GM12872 (cell line): ENCODE measurements around the gene SLC25A34.

ENCODE experiments used
- TF ChIP-seq, protein P1 (sequence below): IDR thresholded peaks from 3 replicates; pipeline ENCODE4 v1.5.1; 2011; ENCODE audit warnings: low read depth, mild to moderate bottlenecking, low read length, moderate library complexity; ENCODE audit not compliant: insufficient read depth

The SLC25A34 gene

DNA sequence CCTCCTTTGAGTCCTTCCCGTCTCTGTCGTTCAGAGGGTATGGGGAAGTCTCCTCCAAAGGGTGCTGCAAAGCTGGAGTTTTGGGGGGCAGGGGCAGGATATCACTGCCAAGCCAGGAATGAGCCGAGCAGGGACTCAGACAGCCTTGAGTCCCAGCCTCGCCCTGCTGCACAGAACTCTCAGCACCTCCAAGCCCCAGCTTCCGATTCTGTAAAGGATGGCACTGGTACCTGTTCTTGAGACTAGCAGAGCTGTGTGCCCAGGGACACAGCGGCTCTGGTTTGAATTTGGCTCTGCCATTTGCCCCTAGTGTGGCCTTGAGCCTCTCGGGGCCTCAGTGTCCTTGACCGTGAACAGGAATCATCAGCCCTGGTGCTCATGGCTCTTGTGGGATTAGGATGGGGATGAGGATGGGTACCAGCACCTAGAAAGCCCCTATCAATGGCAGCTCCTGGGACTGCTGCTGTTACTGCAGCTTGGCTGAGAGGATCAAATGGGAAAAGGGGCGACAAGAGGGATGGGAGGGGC, 21.0 kb downstream of the SLC25A34 start:
- TF ChIP-seq, protein P1, sequence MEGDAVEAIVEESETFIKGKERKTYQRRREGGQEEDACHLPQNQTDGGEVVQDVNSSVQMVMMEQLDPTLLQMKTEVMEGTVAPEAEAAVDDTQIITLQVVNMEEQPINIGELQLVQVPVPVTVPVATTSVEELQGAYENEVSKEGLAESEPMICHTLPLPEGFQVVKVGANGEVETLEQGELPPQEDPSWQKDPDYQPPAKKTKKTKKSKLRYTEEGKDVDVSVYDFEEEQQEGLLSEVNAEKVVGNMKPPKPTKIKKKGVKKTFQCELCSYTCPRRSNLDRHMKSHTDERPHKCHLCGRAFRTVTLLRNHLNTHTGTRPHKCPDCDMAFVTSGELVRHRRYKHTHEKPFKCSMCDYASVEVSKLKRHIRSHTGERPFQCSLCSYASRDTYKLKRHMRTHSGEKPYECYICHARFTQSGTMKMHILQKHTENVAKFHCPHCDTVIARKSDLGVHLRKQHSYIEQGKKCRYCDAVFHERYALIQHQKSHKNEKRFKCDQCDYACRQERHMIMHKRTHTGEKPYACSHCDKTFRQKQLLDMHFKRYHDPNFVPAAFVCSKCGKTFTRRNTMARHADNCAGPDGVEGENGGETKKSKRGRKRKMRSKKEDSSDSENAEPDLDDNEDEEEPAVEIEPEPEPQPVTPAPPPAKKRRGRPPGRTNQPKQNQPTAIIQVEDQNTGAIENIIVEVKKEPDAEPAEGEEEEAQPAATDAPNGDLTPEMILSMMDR, result no peak

DNA sequence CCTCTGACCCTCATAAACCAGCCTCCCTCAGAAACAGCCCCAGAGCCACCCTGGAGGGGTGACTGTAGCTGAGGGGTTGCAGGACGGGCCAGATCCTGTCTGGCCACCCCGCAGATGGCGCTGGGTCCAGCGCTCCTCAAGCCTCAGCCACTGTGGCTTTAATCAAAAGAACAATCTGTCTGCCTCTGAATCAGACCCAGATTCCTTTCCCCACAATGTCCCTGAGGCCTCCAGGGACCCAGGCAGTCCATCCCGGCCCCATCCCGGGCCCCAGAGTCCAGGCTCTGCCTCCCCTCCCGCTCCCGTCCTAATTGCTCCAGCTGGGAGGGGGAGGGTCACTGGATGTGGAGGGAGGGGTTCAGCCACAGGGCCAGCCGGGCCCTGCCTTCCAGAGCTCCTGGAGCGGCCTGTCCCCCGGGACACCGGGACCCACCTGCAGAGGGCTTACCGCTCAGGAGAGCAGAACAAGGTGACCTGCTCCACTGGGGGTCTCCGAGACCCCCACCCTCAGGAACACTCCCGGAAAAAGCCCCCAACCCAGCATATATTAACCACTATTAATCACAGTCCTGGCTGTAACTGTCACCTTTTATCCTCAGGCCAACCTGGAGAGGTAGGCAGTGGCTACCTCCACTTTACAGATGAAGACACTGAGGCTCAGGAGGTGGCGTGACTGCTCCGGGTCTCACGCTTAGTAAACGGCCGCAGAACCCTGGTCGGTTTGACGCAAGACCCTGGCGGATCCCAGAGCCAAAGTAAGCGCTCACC, 21.7 kb downstream of the SLC25A34 start:
- TF ChIP-seq, protein P1, result no peak

DNA sequence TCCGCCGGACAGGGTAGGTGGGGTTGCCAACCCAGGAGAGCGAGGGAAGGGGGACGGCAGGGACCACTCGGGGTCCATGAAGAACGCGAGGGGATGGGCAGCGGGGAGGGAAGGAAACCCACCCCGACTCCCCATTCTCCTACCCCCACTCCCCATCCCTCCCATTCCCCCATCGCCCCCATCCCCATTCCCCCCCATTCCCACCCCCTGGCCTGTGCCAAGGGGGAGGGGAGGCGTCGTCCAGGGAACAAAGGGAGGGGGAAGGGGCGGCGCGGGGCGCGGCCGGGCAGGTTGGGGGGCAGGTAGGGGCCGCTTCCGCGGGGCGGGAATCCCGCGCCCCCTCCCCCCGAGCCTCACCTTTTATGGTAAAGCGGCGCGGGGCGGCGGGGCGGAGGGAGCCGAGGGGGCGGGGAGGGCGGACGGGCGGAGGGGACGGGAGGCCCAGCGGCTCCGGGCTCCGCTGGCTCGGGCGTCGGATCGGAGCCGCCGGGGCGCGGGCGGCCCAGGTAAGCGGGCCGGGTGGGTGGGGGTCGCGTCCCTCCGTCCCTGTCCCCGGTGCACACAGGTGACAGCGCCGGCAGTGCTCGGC, 22.4 kb downstream of the SLC25A34 start, which contains the start of gene FBLIM1:
FBLIM1 (plus strand) TSS at position 453 of the 589 bp plus-strand sequence. CDS start 6,189 bp downstream, outside the sequence.
- TF ChIP-seq, protein P1, result no peak

DNA sequence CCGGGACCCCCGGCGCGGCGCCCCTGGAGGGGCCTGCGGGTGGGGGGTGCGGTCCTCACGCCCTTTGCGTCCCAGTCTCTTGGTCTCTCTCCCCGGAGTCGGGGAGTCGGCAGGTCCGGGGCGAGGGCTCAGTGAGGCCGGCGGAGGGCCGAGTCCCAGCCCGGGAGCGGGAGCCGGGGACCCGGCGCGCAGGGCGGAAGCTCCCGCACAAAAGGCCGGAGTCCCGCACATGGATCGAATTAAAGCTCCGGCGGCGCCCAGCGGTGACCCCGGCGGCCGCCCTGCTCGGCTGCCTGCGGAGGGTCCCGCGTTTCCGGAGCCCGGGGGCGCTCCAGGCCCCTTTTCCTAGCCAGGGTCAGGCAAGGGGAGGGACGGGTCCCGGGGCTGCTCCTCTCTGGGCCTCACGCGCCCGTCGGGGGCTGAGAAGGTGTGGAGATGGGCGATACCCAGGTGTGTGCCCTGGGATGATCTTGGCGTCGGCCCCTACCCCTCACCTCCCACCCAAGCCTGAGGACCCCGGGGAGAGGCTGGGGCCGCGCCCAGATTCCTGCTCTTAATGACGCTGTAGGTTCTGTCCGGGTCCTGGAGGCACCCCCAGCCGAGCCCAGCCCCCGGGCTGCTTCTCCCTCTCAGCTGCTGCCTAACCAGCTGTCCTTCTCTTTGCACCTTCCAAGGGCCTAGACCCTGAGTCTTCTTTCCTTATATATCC, 23.0 kb downstream of the SLC25A34 start:
- TF ChIP-seq, protein P1, result no peak

DNA sequence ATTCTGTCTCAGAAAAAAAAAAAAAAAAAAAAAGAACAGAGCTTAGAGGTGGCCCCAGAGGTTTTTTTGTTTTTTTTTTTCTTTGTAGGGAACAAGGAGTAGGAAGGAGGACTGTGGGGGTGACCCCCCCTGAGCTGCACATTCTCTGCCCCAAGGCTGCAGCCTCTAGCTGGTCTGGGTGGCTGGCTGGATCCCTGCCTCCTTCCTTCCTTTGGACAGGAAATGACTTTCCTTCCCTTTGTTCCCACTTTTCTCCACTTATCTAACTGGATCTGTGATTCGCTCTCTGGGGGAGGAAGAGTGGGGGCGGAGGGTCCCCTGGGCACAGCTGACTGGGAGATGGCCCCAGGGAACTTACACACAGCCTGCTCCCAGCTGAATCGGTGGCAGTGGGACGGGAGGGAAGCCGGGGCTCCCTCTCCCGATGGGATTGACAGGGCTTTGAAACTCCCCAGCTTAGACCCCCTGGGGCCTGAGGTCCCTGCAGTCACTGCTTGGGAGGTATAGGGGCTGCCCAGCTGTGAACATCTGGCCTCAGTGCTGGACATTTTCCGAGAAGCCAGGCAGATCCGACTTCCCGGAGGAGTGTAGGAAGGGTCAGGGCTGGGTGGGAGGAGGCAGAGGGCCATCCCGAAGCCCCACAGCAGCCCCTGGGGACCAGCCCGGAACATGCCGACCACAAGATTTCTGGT, 24.6 kb downstream of the SLC25A34 start:
- TF ChIP-seq, protein P1, result no peak

DNA sequence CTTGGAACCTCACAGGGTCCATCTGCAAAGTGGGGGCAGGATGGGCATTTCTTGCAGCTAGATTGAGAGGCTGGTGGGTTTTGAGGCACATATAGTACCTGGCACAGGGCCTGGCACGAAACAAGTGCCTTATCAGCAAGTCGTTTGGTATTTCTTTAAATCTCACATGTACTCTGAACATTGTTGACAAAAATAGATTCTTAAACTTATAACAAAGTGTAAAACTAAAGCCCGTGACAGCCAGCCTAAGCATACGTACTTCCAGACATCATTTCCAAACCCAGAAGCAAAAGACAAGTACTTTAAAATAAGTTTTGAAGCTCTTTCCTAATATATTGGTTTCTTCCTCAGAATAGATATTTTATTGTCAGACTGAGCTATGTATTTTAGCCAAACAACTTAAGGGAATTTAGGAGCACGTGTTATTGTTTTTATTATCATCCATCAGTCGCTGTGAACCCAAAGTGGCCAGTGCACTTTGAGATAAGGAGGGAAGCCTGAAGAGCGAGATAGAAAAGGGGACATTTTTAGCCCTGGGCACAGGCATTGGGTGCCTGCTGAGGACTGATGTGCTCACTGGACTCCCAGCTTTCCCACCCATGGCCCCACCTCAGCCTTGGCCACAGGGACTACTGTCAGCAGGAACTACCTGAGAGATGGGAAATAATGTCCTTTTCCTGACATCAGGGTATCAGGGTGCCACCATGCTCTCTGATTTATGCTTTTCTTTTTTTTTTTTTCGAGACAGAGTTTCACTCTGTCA, 25.5 kb downstream of the SLC25A34 start:
- TF ChIP-seq, protein P1, result no peak
